ENCODE results near the gene B4GALT5.
"Not testable (repeated sequence)": the region's sequence is repeated elsewhere in the genome, so short reads cannot be mapped to it uniquely, and the experiment has no call there.

Gene B4GALT5

DNA sequence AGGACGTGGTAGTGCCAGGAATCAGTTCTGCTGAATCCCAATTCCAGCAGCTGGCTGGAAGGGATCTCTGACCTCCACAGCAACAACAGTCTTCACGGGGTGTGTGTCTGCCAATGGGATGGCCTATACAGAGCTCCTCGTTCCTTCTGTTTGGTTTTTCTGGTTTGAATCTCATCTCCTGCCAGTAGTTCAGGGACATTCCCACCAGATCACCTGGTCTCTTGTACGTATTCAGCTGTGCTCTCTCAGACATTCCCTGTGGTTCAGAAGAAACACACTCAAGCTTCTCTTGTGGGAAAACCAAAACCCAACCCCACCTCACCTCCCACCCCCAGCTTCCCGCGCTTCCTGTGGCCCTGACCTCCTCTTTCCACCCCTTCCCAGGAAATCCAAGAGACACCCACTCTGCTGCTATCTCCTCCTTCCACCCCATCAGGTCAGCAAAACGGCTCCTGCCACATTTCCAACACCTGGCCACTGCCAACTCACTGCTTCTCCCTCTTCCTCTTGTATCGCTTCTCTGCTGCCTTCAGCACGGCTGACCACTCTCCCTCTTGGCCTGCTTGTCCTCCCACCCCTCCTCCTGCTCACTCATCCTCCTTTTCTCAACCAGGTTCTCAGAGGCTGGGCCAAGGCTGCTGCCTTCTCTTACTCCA lies 82.5 kb downstream of the B4GALT5 start:
- no peak overlapping the region for H3K4me3 ChIP-seq (ENCODE audit: low read length)
- no peak overlapping the region for H2BK120ac ChIP-seq (ENCODE audit: low read depth, low read length)
- H3K27ac ChIP-seq (ENCODE audit: low read depth, low read length) = no peak overlapping the region
- H3K9ac ChIP-seq (ENCODE audit: low read length) = no peak overlapping the region
- no peak overlapping the region for H3K23ac ChIP-seq (ENCODE audit: low read length)
- WGBS (ENCODE audit: extremely low coverage, insufficient coverage, low lambda C conversion rate) = no CpG with 5 or more reads among the region's 9 CpGs
- no peak overlapping the region for H2AK5ac ChIP-seq (ENCODE audit: low read length)
- peaks cover 1% of the 10 kb centered on the region for H3K36me3 ChIP-seq (ENCODE audit: control insufficient read depth, insufficient read depth, low read length)
- no peaks in the 10 kb centered on the region for H3K79me2 ChIP-seq (ENCODE audit: control insufficient read depth, insufficient read depth, low read length)
- no peak overlapping the region for H3K4ac ChIP-seq (ENCODE audit: low read depth, low read length)
- no peak overlapping the region for H4K5ac ChIP-seq (ENCODE audit: low read length)
- no peak for DNase-seq
- no peak overlapping the region for H2BK5ac ChIP-seq (ENCODE audit: low read length)
- no peak overlapping the region for H3K18ac ChIP-seq (ENCODE audit: low read length)
- no peak overlapping the region for H3K4me2 ChIP-seq (ENCODE audit: low read length)
- H4K8ac ChIP-seq (ENCODE audit: low read depth, low read length) = no peak overlapping the region
- no peaks in the 10 kb centered on the region for H3K79me1 ChIP-seq (ENCODE audit: low read length)
- H3K56ac ChIP-seq (ENCODE audit: low read length) = no peak overlapping the region
- no peaks in the 10 kb centered on the region for H3K27me3 ChIP-seq (ENCODE audit: insufficient read depth, low read length, poor library complexity)
- H2BK15ac ChIP-seq (replicated peaks; ENCODE audit: low read depth) = no peak overlapping the region
- H3K4me1 ChIP-seq (ENCODE audit: control insufficient read depth, low read depth, low read length) = no peaks in the 10 kb centered on the region

DNA sequence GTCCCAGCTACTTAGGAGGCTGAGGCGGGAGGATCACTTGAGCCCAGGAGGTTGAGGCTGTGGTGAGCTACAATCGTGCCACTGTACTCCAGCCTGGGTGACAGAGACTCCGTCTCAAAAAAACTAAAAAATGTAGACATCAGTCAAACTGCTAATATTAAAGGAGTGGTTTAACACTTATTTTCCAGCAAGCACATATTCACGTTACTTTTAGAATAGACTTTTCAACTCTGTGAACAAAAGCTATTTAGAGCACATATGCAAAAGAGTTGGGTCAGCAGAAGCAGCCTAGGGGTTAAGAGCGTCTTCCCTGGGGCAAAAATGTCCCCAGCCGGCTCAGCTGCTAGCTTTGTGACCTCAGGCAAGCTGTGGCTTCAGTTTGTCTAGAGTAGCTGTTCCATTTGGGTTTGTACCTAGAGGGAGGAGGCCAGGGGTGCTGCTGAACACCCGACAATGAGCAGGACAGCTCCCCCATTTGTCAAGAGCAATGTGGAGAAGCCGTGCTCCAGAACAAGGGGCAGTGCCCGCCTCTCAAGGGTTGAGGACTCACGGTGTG lies 83.2 kb downstream of the B4GALT5 start:
- H2BK15ac ChIP-seq (replicated peaks; ENCODE audit: low read depth) = no peak overlapping the region
- H3K23ac ChIP-seq (ENCODE audit: low read length) = no peak overlapping the region
- DNase-seq = no peak
- no peak overlapping the region for H3K4ac ChIP-seq (ENCODE audit: low read depth, low read length)
- no peaks in the 10 kb centered on the region for H3K79me2 ChIP-seq (ENCODE audit: control insufficient read depth, insufficient read depth, low read length)
- no peak overlapping the region for H2BK120ac ChIP-seq (ENCODE audit: low read depth, low read length)
- no peak overlapping the region for H3K27ac ChIP-seq (ENCODE audit: low read depth, low read length)
- H2BK5ac ChIP-seq (ENCODE audit: low read length) = no peak overlapping the region
- H3K9ac ChIP-seq (ENCODE audit: low read length) = no peak overlapping the region
- WGBS (ENCODE audit: extremely low coverage, insufficient coverage, low lambda C conversion rate) = no CpG with 5 or more reads among the region's 10 CpGs
- H3K4me2 ChIP-seq (ENCODE audit: low read length) = no peak overlapping the region
- H2AK5ac ChIP-seq (ENCODE audit: low read length) = no peak overlapping the region
- no peak overlapping the region for H4K5ac ChIP-seq (ENCODE audit: low read length)
- H4K8ac ChIP-seq (ENCODE audit: low read depth, low read length) = no peak overlapping the region
- no peaks in the 10 kb centered on the region for H3K79me1 ChIP-seq (ENCODE audit: low read length)
- no peak overlapping the region for H3K18ac ChIP-seq (ENCODE audit: low read length)
- no peaks in the 10 kb centered on the region for H3K27me3 ChIP-seq (ENCODE audit: insufficient read depth, low read length, poor library complexity)
- H3K56ac ChIP-seq (ENCODE audit: low read length) = no peak overlapping the region
- H3K4me1 ChIP-seq (ENCODE audit: control insufficient read depth, low read depth, low read length) = no peaks in the 10 kb centered on the region
- no peaks in the 10 kb centered on the region for H3K36me3 ChIP-seq (ENCODE audit: control insufficient read depth, insufficient read depth, low read length)
- no peak overlapping the region for H3K4me3 ChIP-seq (ENCODE audit: low read length)

DNA sequence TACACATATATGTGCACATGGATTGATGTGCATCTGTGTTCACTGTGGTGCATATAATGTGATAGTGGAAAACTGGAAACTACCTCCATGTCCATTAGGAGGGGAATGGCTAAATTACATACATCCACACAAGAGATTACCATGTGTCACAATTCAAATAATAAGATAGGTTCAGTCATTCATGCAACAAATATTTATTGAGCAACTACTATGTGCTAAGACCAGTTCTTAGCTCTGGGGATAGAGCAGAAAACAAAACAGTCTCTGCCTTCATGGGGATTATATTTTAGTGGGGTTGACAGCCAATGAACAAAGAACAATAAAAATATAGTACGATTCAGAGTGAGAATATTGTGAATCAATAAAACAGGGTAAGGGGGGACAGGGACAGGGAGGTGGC lies 84.1 kb downstream of the B4GALT5 start:
- no peak overlapping the region for H2AK5ac ChIP-seq (ENCODE audit: low read length)
- no peak overlapping the region for H4K5ac ChIP-seq (ENCODE audit: low read length)
- H3K27ac ChIP-seq (ENCODE audit: low read depth, low read length) = no peak overlapping the region
- H3K56ac ChIP-seq (ENCODE audit: low read length) = no peak overlapping the region
- H3K4me1 ChIP-seq (ENCODE audit: control insufficient read depth, low read depth, low read length) = no peaks in the 10 kb centered on the region
- no peak overlapping the region for H3K23ac ChIP-seq (ENCODE audit: low read length)
- H4K8ac ChIP-seq (ENCODE audit: low read depth, low read length) = no peak overlapping the region
- H3K9ac ChIP-seq (ENCODE audit: low read length) = no peak overlapping the region
- no CpG with 5 or more reads among the region's 1 CpG for WGBS (ENCODE audit: extremely low coverage, insufficient coverage, low lambda C conversion rate)
- H2BK120ac ChIP-seq (ENCODE audit: low read depth, low read length) = no peak overlapping the region
- H3K36me3 ChIP-seq (ENCODE audit: control insufficient read depth, insufficient read depth, low read length) = no peaks in the 10 kb centered on the region
- no peak for DNase-seq
- H2BK5ac ChIP-seq (ENCODE audit: low read length) = no peak overlapping the region
- no peak overlapping the region for H3K4me2 ChIP-seq (ENCODE audit: low read length)
- no peaks in the 10 kb centered on the region for H3K79me1 ChIP-seq (ENCODE audit: low read length)
- H3K27me3 ChIP-seq (ENCODE audit: insufficient read depth, low read length, poor library complexity) = no peaks in the 10 kb centered on the region
- H3K4ac ChIP-seq (ENCODE audit: low read depth, low read length) = no peak overlapping the region
- H3K18ac ChIP-seq (ENCODE audit: low read length) = no peak overlapping the region
- H3K79me2 ChIP-seq (ENCODE audit: control insufficient read depth, insufficient read depth, low read length) = no peaks in the 10 kb centered on the region
- H2BK15ac ChIP-seq (replicated peaks; ENCODE audit: low read depth) = no peak overlapping the region
- H3K4me3 ChIP-seq (ENCODE audit: low read length) = no peak overlapping the region

DNA sequence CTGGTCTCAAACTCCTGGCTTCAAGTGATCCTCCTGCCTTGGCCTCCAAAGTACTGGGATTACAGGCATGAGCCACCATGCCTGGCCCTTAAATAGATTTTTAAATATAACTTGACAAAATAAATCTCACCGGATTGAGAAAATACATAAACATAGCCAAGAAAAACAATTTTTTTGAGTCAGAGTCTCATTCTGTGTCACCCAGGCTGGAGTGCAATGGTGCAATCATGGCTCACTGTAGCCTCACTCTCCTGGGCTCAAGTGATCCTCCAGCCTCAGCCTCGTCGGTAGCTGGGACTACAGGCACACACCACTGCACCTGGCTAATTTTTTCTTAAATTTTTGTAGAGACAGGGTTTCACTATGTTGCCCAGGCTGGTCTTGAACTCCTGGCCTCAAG lies 85.4 kb downstream of the B4GALT5 start:
- not testable (repeated sequence) for H3K79me2 ChIP-seq (ENCODE audit: control insufficient read depth, insufficient read depth, low read length)
- no CpG with 5 or more reads among the region's 3 CpGs for WGBS (ENCODE audit: extremely low coverage, insufficient coverage, low lambda C conversion rate)

GRCh38 chr20:49627329-49627761 lies 86.3 kb downstream of the B4GALT5 start:
- H3K4me1 ChIP-seq (ENCODE audit: control insufficient read depth, low read depth, low read length) = no peaks in the 10 kb centered on the region
- H3K36me3 ChIP-seq (ENCODE audit: control insufficient read depth, insufficient read depth, low read length) = no peaks in the 10 kb centered on the region
- no peak overlapping the region for H3K23ac ChIP-seq (ENCODE audit: low read length)
- H3K27me3 ChIP-seq (ENCODE audit: insufficient read depth, low read length, poor library complexity) = no peaks in the 10 kb centered on the region
- H3K4me3 ChIP-seq (ENCODE audit: low read length) = no peak overlapping the region
- H4K8ac ChIP-seq (ENCODE audit: low read depth, low read length) = no peak overlapping the region
- no peak overlapping the region for H3K56ac ChIP-seq (ENCODE audit: low read length)
- no peaks in the 10 kb centered on the region for H3K79me1 ChIP-seq (ENCODE audit: low read length)
- H3K4me2 ChIP-seq (ENCODE audit: low read length) = no peak overlapping the region
- no peaks in the 10 kb centered on the region for H3K79me2 ChIP-seq (ENCODE audit: control insufficient read depth, insufficient read depth, low read length)
- H3K4ac ChIP-seq (ENCODE audit: low read depth, low read length) = no peak overlapping the region
- H2BK15ac ChIP-seq (replicated peaks; ENCODE audit: low read depth) = no peak overlapping the region
- no peak overlapping the region for H3K9ac ChIP-seq (ENCODE audit: low read length)
- DNase-seq = no peak
- H2AK5ac ChIP-seq (ENCODE audit: low read length) = no peak overlapping the region
- no peak overlapping the region for H4K5ac ChIP-seq (ENCODE audit: low read length)
- no peak overlapping the region for H3K18ac ChIP-seq (ENCODE audit: low read length)
- no peak overlapping the region for H2BK5ac ChIP-seq (ENCODE audit: low read length)
- no CpG with 5 or more reads among the region's 6 CpGs for WGBS (ENCODE audit: extremely low coverage, insufficient coverage, low lambda C conversion rate)
- no peak overlapping the region for H3K27ac ChIP-seq (ENCODE audit: low read depth, low read length)
- no peak overlapping the region for H2BK120ac ChIP-seq (ENCODE audit: low read depth, low read length)

More for the DNA sequence above, 85.4 kb downstream of the B4GALT5 start:
- H2BK120ac ChIP-seq (ENCODE audit: low read depth, low read length); H3K79me1 ChIP-seq (ENCODE audit: low read length); H2AK5ac ChIP-seq (ENCODE audit: low read length); H4K5ac ChIP-seq (ENCODE audit: low read length); H4K8ac ChIP-seq (ENCODE audit: low read depth, low read length); H3K4ac ChIP-seq (ENCODE audit: low read depth, low read length); H3K23ac ChIP-seq (ENCODE audit: low read length); H3K9ac ChIP-seq (ENCODE audit: low read length); H3K18ac ChIP-seq (ENCODE audit: low read length); H3K36me3 ChIP-seq (ENCODE audit: control insufficient read depth, insufficient read depth, low read length); H3K4me2 ChIP-seq (ENCODE audit: low read length); H3K27me3 ChIP-seq (ENCODE audit: insufficient read depth, low read length, poor library complexity); H3K27ac ChIP-seq (ENCODE audit: low read depth, low read length); H3K56ac ChIP-seq (ENCODE audit: low read length); DNase-seq; H3K4me1 ChIP-seq (ENCODE audit: control insufficient read depth, low read depth, low read length); H2BK15ac ChIP-seq (replicated peaks; ENCODE audit: low read depth); H2BK5ac ChIP-seq (ENCODE audit: low read length); H3K4me3 ChIP-seq (ENCODE audit: low read length): not testable (repeated sequence)

GRCh38 chr20:49624988-49625387 lies 88.7 kb downstream of the B4GALT5 start:
- not testable (repeated sequence) for H3K79me1 ChIP-seq (ENCODE audit: low read length); H3K4ac ChIP-seq (ENCODE audit: low read depth, low read length); H3K79me2 ChIP-seq (ENCODE audit: control insufficient read depth, insufficient read depth, low read length); H3K4me3 ChIP-seq (ENCODE audit: low read length); H3K27ac ChIP-seq (ENCODE audit: low read depth, low read length); H2BK120ac ChIP-seq (ENCODE audit: low read depth, low read length); H4K5ac ChIP-seq (ENCODE audit: low read length); H3K56ac ChIP-seq (ENCODE audit: low read length); H2AK5ac ChIP-seq (ENCODE audit: low read length); H4K8ac ChIP-seq (ENCODE audit: low read depth, low read length); H3K4me2 ChIP-seq (ENCODE audit: low read length); H3K23ac ChIP-seq (ENCODE audit: low read length); H3K18ac ChIP-seq (ENCODE audit: low read length); H3K27me3 ChIP-seq (ENCODE audit: insufficient read depth, low read length, poor library complexity); H3K4me1 ChIP-seq (ENCODE audit: control insufficient read depth, low read depth, low read length); DNase-seq; H2BK5ac ChIP-seq (ENCODE audit: low read length); H3K9ac ChIP-seq (ENCODE audit: low read length); H2BK15ac ChIP-seq (replicated peaks; ENCODE audit: low read depth); H3K36me3 ChIP-seq (ENCODE audit: control insufficient read depth, insufficient read depth, low read length)
- no CpG with 5 or more reads among the region's 10 CpGs for WGBS (ENCODE audit: extremely low coverage, insufficient coverage, low lambda C conversion rate)

Measured in mesendoderm (in vitro differentiated cells).